PFSK-1 (cell line): Measurements from ENCODE around the gene BRINP3.

ENCODE experiments used
- FOXP2 ChIP-seq: optimal IDR thresholded peaks from 2 replicates; pipeline ENCODE3; 2011; ENCODE audit warnings: borderline replicate concordance, control low read depth, inconsistent platforms; ENCODE audit not compliant: insufficient read depth; ENCODE audit errors: extremely low read length, extremely low read depth
- POLR2AphosphoS5 ChIP-seq: IDR thresholded peaks from 2 replicates; pipeline ENCODE4 v1.6.1; 2012; ENCODE audit warnings: low read depth, mild to moderate bottlenecking, control low read depth, low read length, moderate library complexity
- REST ChIP-seq, 2 experiments: IDR thresholded peaks; 2 replicates each; pipeline versions ENCODE4 v1.6.1 to v1.8.0; 2011 to 2012; ENCODE audit warnings: low read depth in 2 of 2, low read length in 2 of 2, control low read depth in 1 of 2, inconsistent platforms in 1 of 2, mild to moderate bottlenecking in 1 of 2, moderate library complexity in 1 of 2; ENCODE audit not compliant: insufficient read depth in 1 of 2
- SIN3A ChIP-seq: IDR thresholded peaks from 2 replicates; pipeline ENCODE4 v1.6.1; 2012; ENCODE audit warnings: mild to moderate bottlenecking, low read length, moderate library complexity, borderline replicate concordance; ENCODE audit not compliant: insufficient read depth
- TAF1 ChIP-seq: IDR thresholded peaks from 2 replicates; pipeline ENCODE4 v1.6.1; 2012; ENCODE audit warnings: low read length, control low read depth, borderline replicate concordance; ENCODE audit not compliant: insufficient read depth

Gene BRINP3

DNA sequence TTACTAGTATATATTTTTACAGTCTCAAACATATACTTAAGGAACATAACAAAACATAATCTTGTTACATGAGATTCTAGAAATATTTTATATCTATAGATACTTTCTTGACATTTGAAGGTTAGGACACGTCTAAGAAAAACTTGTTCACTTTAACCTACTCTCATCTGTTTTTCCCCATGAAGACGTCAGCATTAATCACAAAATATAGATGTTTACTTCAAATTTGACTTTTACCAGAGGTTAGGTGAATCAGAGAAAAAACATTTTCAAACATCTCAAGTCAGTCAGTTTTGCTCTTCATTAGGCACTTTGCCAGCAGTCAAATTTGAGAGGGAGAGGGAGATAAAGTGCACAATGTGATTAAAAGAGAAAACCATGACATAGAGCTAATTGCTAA lies 47.7 kb downstream of the BRINP3 start:
- TF ChIP-seq TAF1 (no peak), FOXP2 (no peak), POLR2AphosphoS5 (no peak), SIN3A (no peak), REST (IDR thresholded peaks at IDR 0.05; ENCODE audit: insufficient read depth in 1 of 2, low read depth in 2 of 2, low read length in 2 of 2) (no peak)

DNA sequence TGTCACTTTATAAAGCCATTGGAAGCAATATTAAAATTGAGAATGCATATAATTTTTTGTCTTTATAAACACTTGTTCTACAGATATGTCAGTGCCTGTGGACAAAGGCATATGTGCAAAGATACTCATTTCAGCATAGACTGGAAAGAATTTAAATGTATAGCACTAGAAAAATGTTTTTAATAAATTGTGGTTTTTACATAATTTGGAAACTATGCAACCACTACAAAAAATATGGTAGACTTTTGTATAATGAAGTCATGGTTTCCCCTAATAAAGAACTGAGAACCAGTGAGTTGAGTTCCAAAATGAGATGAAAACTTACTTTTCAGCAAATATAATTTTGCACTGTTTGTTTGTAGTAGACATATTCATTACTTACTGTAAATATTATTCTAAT lies 48.5 kb downstream of the BRINP3 start:
- TF ChIP-seq REST (IDR thresholded peaks at IDR 0.05; ENCODE audit: insufficient read depth in 1 of 2, low read depth in 2 of 2, low read length in 2 of 2) = no peak
- no peak for TF ChIP-seq POLR2AphosphoS5
- TF ChIP-seq SIN3A = no peak
- TF ChIP-seq FOXP2 = no peak
- TF ChIP-seq TAF1 = no peak

GRCh38 chr1:190416239-190416638 lies 61.4 kb downstream of the BRINP3 start:
- TF ChIP-seq TAF1 = no peak
- no peak for TF ChIP-seq POLR2AphosphoS5
- TF ChIP-seq SIN3A = no peak
- TF ChIP-seq FOXP2 = no peak
- no peak for TF ChIP-seq REST (IDR thresholded peaks at IDR 0.05; ENCODE audit: insufficient read depth in 1 of 2, low read depth in 2 of 2, low read length in 2 of 2)

GRCh38 chr1:190413142-190413541 lies 64.5 kb downstream of the BRINP3 start:
- no peak for TF ChIP-seq SIN3A
- TF ChIP-seq POLR2AphosphoS5 = no peak
- TF ChIP-seq TAF1 = no peak
- TF ChIP-seq FOXP2 = no peak
- TF ChIP-seq REST (IDR thresholded peaks at IDR 0.05; ENCODE audit: insufficient read depth in 1 of 2, low read depth in 2 of 2, low read length in 2 of 2) = no peak

- TF ChIP-seq FOXP2 (no peak), REST (IDR thresholded peaks at IDR 0.05; ENCODE audit: insufficient read depth in 1 of 2, low read depth in 2 of 2, low read length in 2 of 2) (no peak), SIN3A (no peak), TAF1 (no peak), POLR2AphosphoS5 (no peak)
Observed at GRCh38 chr1:190403402-190403801, 74.3 kb downstream of the BRINP3 start.
